HG02973 (cell line): ENCODE results near the gene APOBEC3G.

Experiments
- ATAC-seq: cut with Tn5 transposase; IDR thresholded peaks from one replicate; pipeline ENCODE4 v1.9.1; 2021; ENCODE audit warnings: moderate library complexity; ENCODE audit not compliant: unreplicated experiment

The APOBEC3G gene

GRCh38 chr22:39090426-39091064 lies 13.5 kb downstream of the APOBEC3G start:
- no peak for ATAC-seq

- no peak for ATAC-seq
Measured at GRCh38 chr22:39091126-39092081, 14.3 kb downstream of the APOBEC3G start.

- ATAC-seq, result no peak
Measured at GRCh38 chr22:39092111-39092862, 15.2 kb downstream of the APOBEC3G start.

GRCh38 chr22:39094717-39095389 lies 17.8 kb downstream of the APOBEC3G start:
- no peak for ATAC-seq

- ATAC-seq, result no peak
Measured at GRCh38 chr22:39095971-39096370, 18.9 kb downstream of the APOBEC3G start.

GRCh38 chr22:39097098-39098020 lies 20.3 kb downstream of the APOBEC3G start, which contains the start of gene APOBEC3H:
Gene APOBEC3H (plus strand): TSS chr22:39097244. CDS start chr22:39100279, 3,035 bp downstream.
- no peak for ATAC-seq

GRCh38 chr22:39098026-39098425 lies 21.0 kb downstream of the APOBEC3G start:
- no peak for ATAC-seq

GRCh38 chr22:39098576-39098975 lies 21.5 kb downstream of the APOBEC3G start:
- no peak for ATAC-seq

- no peak for ATAC-seq
Measured at GRCh38 chr22:39101226-39101625, 24.2 kb downstream of the APOBEC3G start.

- ATAC-seq, result no peak
Measured at GRCh38 chr22:39103431-39103830, 26.4 kb downstream of the APOBEC3G start.

- ATAC-seq, result no peak
Measured at GRCh38 chr22:39106326-39106725, 29.3 kb downstream of the APOBEC3G start.

GRCh38 chr22:39108487-39108886 lies 31.4 kb downstream of the APOBEC3G start:
- ATAC-seq, result no peak

GRCh38 chr22:39109361-39109760 lies 32.3 kb downstream of the APOBEC3G start:
- ATAC-seq, result no peak

- no peak for ATAC-seq
Measured at GRCh38 chr22:39110631-39111561, 33.8 kb downstream of the APOBEC3G start.

- no peak for ATAC-seq
Measured at GRCh38 chr22:39114112-39114511, 37.0 kb downstream of the APOBEC3G start.

- ATAC-seq, result no peak
Measured at GRCh38 chr22:39115570-39115969, 38.5 kb downstream of the APOBEC3G start.

GRCh38 chr22:39115977-39116621 lies 39.0 kb downstream of the APOBEC3G start:
- ATAC-seq, result no peak

- peak; percentile 45 for ATAC-seq
Measured at GRCh38 chr22:39117585-39118191, 40.6 kb downstream of the APOBEC3G start.
